Measurements from ENCODE around the gene NKD1.

NKD1 gene

DNA sequence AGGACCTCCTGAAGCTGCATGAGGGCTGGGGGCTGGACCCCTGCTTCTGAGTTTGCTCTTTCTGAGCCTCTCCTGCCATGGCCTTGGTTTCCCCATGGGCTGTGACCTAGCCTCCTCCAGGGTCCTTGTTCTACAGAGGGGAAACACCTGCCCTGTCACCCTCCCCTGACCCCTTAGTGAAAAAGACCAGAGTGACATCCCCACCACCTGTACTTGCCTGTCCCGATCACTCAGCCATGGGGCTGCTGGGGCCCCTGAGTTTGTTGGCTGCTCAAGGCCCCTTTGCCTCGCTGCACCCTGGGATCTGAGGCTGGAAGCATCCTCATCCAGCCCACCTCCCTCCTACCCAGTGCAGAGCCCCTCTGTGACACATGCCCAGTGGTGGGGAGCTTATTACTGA is 146.0 kb downstream of the NKD1 start:
- no peak overlapping the region for H3K4me3 ChIP-seq (ENCODE audit: insufficient read depth in 1 of 2, low read depth in 1 of 2, low read length in 2 of 2)
- H3K4ac ChIP-seq (ENCODE audit: low read depth in 1 of 2, low read length in 2 of 2): no peak overlapping the region
- no peak overlapping the region for H3K27ac ChIP-seq (ENCODE audit: low read length, poor library complexity, severe bottlenecking)
- H2BK15ac ChIP-seq (ENCODE audit: low read depth, poor library complexity, severe bottlenecking): no peak overlapping the region
- no peak overlapping the region for H2BK5ac ChIP-seq (ENCODE audit: low read depth, low read length, poor library complexity, severe bottlenecking)
- 88% methylated on average over 2 of the region's 2 CpGs for WGBS
- H3K9ac ChIP-seq (ENCODE audit: low read length): no peak overlapping the region
- no peaks in the 10 kb centered on the region for H3K9me3 ChIP-seq (ENCODE audit: control insufficient read depth, low read length)
- no peak overlapping the region for H3K18ac ChIP-seq (ENCODE audit: low read depth in 1 of 2, low read length in 2 of 2)
- H3K4me2 ChIP-seq (ENCODE audit: low read length, poor library complexity, severe bottlenecking): no peak overlapping the region
- no peak overlapping the region for H2BK120ac ChIP-seq (ENCODE audit: low read depth, low read length)
- no peaks in the 10 kb centered on the region for H3K36me3 ChIP-seq (ENCODE audit: control insufficient read depth in 1 of 2, insufficient read depth in 2 of 2, low read depth in 1 of 2, low read length in 2 of 2)
- peaks cover 26 to 27% of the 10 kb centered on the region in 2 experiments for H3K27me3 ChIP-seq (ENCODE audit: control insufficient read depth in 1 of 2, insufficient read depth in 1 of 2, low read length in 2 of 2)
- H2AK5ac ChIP-seq (ENCODE audit: low read length, severe bottlenecking): no peak overlapping the region
- no peak for DNase-seq
- H2AFZ ChIP-seq (ENCODE audit: low read depth, low read length): no peak overlapping the region
- H4K91ac ChIP-seq (ENCODE audit: low read length): no peak overlapping the region
- peaks cover 18% of the 10 kb centered on the region for H3K4me1 ChIP-seq (ENCODE audit: control insufficient read depth, insufficient read depth, low read depth, low read length)
- no peaks in the 10 kb centered on the region for H3K79me1 ChIP-seq (replicated peaks; ENCODE audit: low read length, poor library complexity, severe bottlenecking)
- H4K8ac ChIP-seq (ENCODE audit: low read length): no peak overlapping the region
- H3K23ac ChIP-seq (ENCODE audit: low read length in 2 of 2): no peak overlapping the region
- no peak overlapping the region for H2BK12ac ChIP-seq (ENCODE audit: low read length in 2 of 2)
- H3K14ac ChIP-seq (ENCODE audit: low read length in 2 of 2): no peak overlapping the region

- H2AFZ ChIP-seq (ENCODE audit: low read depth, low read length): no peak overlapping the region
- H3K23ac ChIP-seq (ENCODE audit: low read length in 2 of 2): no peak overlapping the region
- no peak overlapping the region for H3K4me2 ChIP-seq (ENCODE audit: low read length, poor library complexity, severe bottlenecking)
- no peaks in the 10 kb centered on the region for H3K36me3 ChIP-seq (ENCODE audit: control insufficient read depth in 1 of 2, insufficient read depth in 2 of 2, low read depth in 1 of 2, low read length in 2 of 2)
- H3K79me1 ChIP-seq (replicated peaks; ENCODE audit: low read length, poor library complexity, severe bottlenecking): no peaks in the 10 kb centered on the region
- no peak overlapping the region for H2BK15ac ChIP-seq (ENCODE audit: low read depth, poor library complexity, severe bottlenecking)
- no peak overlapping the region for H3K14ac ChIP-seq (ENCODE audit: low read length in 2 of 2)
- no peak overlapping the region for H3K9ac ChIP-seq (ENCODE audit: low read length)
- H3K9me3 ChIP-seq (ENCODE audit: control insufficient read depth, low read length): no peaks in the 10 kb centered on the region
- peaks cover 26 to 27% of the 10 kb centered on the region in 2 experiments for H3K27me3 ChIP-seq (ENCODE audit: control insufficient read depth in 1 of 2, insufficient read depth in 1 of 2, low read length in 2 of 2)
- no peak overlapping the region for H3K27ac ChIP-seq (ENCODE audit: low read length, poor library complexity, severe bottlenecking)
- H3K18ac ChIP-seq (ENCODE audit: low read depth in 1 of 2, low read length in 2 of 2): no peak overlapping the region
- peaks cover 18% of the 10 kb centered on the region for H3K4me1 ChIP-seq (ENCODE audit: control insufficient read depth, insufficient read depth, low read depth, low read length)
- DNase-seq: no peak
- no peak overlapping the region for H4K8ac ChIP-seq (ENCODE audit: low read length)
- H2AK5ac ChIP-seq (ENCODE audit: low read length, severe bottlenecking): no peak overlapping the region
- H4K91ac ChIP-seq (ENCODE audit: low read length): no peak overlapping the region
- 79% methylated on average over 9 of the region's 9 CpGs for WGBS
- H2BK120ac ChIP-seq (ENCODE audit: low read depth, low read length): no peak overlapping the region
- H2BK12ac ChIP-seq (ENCODE audit: low read length in 2 of 2): no peak overlapping the region
- H2BK5ac ChIP-seq (ENCODE audit: low read depth, low read length, poor library complexity, severe bottlenecking): no peak overlapping the region
- no peak overlapping the region for H3K4ac ChIP-seq (ENCODE audit: low read depth in 1 of 2, low read length in 2 of 2)
- H3K4me3 ChIP-seq (ENCODE audit: insufficient read depth in 1 of 2, low read depth in 1 of 2, low read length in 2 of 2): no peak overlapping the region
Observed at GRCh38 chr16:50695017-50696000, 147.1 kb downstream of the NKD1 start.

- Histone ChIP-seq H4K8ac (ENCODE audit: low read length) (no peak overlapping the region), H3K4ac (ENCODE audit: low read depth in 1 of 2, low read length in 2 of 2) (no peak overlapping the region), H3K4me1 (ENCODE audit: control insufficient read depth, insufficient read depth, low read depth, low read length) (peaks cover 18% of the 10 kb centered on the region), H4K91ac (ENCODE audit: low read length) (no peak overlapping the region), H2AK5ac (ENCODE audit: low read length, severe bottlenecking) (no peak overlapping the region), H3K27ac (ENCODE audit: low read length, poor library complexity, severe bottlenecking) (no peak overlapping the region), H2BK15ac (ENCODE audit: low read depth, poor library complexity, severe bottlenecking) (no peak overlapping the region), H2BK5ac (ENCODE audit: low read depth, low read length, poor library complexity, severe bottlenecking) (no peak overlapping the region), H2BK12ac (ENCODE audit: low read length in 2 of 2) (no peak overlapping the region), H3K36me3 (ENCODE audit: control insufficient read depth in 1 of 2, insufficient read depth in 2 of 2, low read depth in 1 of 2, low read length in 2 of 2) (no peaks in the 10 kb centered on the region), H2BK120ac (ENCODE audit: low read depth, low read length) (no peak overlapping the region), H3K4me3 (ENCODE audit: insufficient read depth in 1 of 2, low read depth in 1 of 2, low read length in 2 of 2) (no peak overlapping the region), H3K23ac (ENCODE audit: low read length in 2 of 2) (no peak overlapping the region), H2AFZ (ENCODE audit: low read depth, low read length) (no peak overlapping the region), H3K27me3 (ENCODE audit: control insufficient read depth in 1 of 2, insufficient read depth in 1 of 2, low read length in 2 of 2) (peaks cover 26 to 27% of the 10 kb centered on the region in 2 experiments), H3K9ac (ENCODE audit: low read length) (no peak overlapping the region), H3K4me2 (ENCODE audit: low read length, poor library complexity, severe bottlenecking) (no peak overlapping the region), H3K18ac (ENCODE audit: low read depth in 1 of 2, low read length in 2 of 2) (no peak overlapping the region), H3K79me1 (replicated peaks; ENCODE audit: low read length, poor library complexity, severe bottlenecking) (no peaks in the 10 kb centered on the region), H3K14ac (ENCODE audit: low read length in 2 of 2) (no peak overlapping the region), H3K9me3 (ENCODE audit: control insufficient read depth, low read length) (no peaks in the 10 kb centered on the region)
- 43% methylated on average over 5 of the region's 5 CpGs for WGBS
- DNase-seq: no peak
Observed at GRCh38 chr16:50696126-50696525, 147.9 kb downstream of the NKD1 start.

- H3K4ac ChIP-seq (ENCODE audit: low read depth in 1 of 2, low read length in 2 of 2): no peak overlapping the region
- no peak overlapping the region for H2BK15ac ChIP-seq (ENCODE audit: low read depth, poor library complexity, severe bottlenecking)
- H2AFZ ChIP-seq (ENCODE audit: low read depth, low read length): no peak overlapping the region
- no peak overlapping the region for H3K18ac ChIP-seq (ENCODE audit: low read depth in 1 of 2, low read length in 2 of 2)
- 75% methylated on average over 15 of the region's 15 CpGs for WGBS
- H3K9me3 ChIP-seq (ENCODE audit: control insufficient read depth, low read length): no peaks in the 10 kb centered on the region
- H3K36me3 ChIP-seq (ENCODE audit: control insufficient read depth in 1 of 2, insufficient read depth in 2 of 2, low read depth in 1 of 2, low read length in 2 of 2): no peaks in the 10 kb centered on the region
- H3K27me3 ChIP-seq (ENCODE audit: control insufficient read depth in 1 of 2, insufficient read depth in 1 of 2, low read length in 2 of 2): peaks cover 24 to 27% of the 10 kb centered on the region in 2 experiments
- H2BK12ac ChIP-seq (ENCODE audit: low read length in 2 of 2): no peak overlapping the region
- H3K9ac ChIP-seq (ENCODE audit: low read length): no peak overlapping the region
- no peak overlapping the region for H4K91ac ChIP-seq (ENCODE audit: low read length)
- peaks cover 18% of the 10 kb centered on the region for H3K4me1 ChIP-seq (ENCODE audit: control insufficient read depth, insufficient read depth, low read depth, low read length)
- H3K23ac ChIP-seq (ENCODE audit: low read length in 2 of 2): no peak overlapping the region
- H2AK5ac ChIP-seq (ENCODE audit: low read length, severe bottlenecking): no peak overlapping the region
- no peak overlapping the region for H2BK120ac ChIP-seq (ENCODE audit: low read depth, low read length)
- no peak overlapping the region for H4K8ac ChIP-seq (ENCODE audit: low read length)
- no peak overlapping the region for H3K27ac ChIP-seq (ENCODE audit: low read length, poor library complexity, severe bottlenecking)
- DNase-seq: peak; percentile 6
- no peak overlapping the region for H2BK5ac ChIP-seq (ENCODE audit: low read depth, low read length, poor library complexity, severe bottlenecking)
- H3K14ac ChIP-seq (ENCODE audit: low read length in 2 of 2): no peak overlapping the region
- no peak overlapping the region for H3K4me2 ChIP-seq (ENCODE audit: low read length, poor library complexity, severe bottlenecking)
- H3K4me3 ChIP-seq (ENCODE audit: insufficient read depth in 1 of 2, low read depth in 1 of 2, low read length in 2 of 2): no peak overlapping the region
- H3K79me1 ChIP-seq (replicated peaks; ENCODE audit: low read length, poor library complexity, severe bottlenecking): no peaks in the 10 kb centered on the region
Observed at GRCh38 chr16:50696575-50697420, 148.6 kb downstream of the NKD1 start.

Data from mesenchymal stem cell (in vitro differentiated cells and primary cell).